GM18907 (cell line): ENCODE results near the gene TULP3.

Source experiments
- ATAC-seq: cut with Tn5 transposase; IDR thresholded peaks from one replicate; pipeline ENCODE4 v1.9.1; 2021; ENCODE audit warnings: mild to moderate bottlenecking, moderate library complexity; ENCODE audit not compliant: unreplicated experiment

Gene TULP3

DNA sequence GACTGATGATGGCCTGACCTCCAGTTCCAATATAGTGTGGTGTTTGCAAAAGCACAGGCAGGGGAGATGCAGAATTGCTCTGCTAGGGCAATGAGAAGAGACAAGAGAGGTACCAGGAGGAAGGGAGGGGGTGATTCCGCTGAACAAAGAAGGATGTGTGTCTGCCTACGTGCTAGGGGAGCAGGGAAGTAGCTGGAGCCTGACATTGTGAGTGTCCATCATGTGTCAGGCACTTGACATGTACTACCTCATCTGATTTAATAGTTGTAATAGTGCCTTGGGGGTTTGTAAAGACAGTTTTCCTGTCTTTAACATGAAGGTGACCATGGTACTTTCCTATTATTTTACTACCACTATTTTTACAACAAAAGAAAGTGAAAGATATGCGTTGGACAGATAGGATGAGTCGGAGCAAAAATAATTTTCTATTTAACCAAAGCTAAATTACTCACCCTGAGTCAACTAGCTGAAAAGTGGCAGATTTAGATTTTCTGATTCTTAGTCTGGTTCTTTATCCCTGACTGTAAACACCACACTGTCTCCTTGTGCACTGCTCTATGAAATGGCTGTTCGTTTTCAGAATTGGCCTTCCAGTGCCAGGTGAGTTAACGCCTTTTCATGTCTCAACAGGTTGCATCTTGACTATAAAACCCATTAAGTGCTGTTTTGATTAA, 34.8 kb downstream of the TULP3 start:
- ATAC-seq, result no peak

DNA sequence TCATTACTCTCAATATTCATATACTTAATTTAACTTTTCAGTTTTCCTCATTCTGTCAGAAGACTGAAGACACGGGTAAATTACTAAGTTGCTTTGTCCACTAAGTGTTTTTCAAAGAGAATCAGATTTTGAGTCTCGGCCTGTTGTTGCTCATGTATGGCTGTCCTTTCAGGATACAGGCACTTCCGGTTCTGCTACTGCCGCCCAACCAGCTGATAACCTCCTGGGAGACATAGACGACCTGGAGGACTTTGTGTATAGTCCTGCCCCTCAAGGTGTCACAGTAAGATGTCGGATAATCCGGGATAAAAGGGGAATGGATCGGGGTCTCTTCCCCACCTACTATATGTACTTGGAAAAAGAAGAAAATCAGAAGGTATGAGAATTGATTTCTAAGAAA, 40.2 kb downstream of the TULP3 start:
- no peak for ATAC-seq

DNA sequence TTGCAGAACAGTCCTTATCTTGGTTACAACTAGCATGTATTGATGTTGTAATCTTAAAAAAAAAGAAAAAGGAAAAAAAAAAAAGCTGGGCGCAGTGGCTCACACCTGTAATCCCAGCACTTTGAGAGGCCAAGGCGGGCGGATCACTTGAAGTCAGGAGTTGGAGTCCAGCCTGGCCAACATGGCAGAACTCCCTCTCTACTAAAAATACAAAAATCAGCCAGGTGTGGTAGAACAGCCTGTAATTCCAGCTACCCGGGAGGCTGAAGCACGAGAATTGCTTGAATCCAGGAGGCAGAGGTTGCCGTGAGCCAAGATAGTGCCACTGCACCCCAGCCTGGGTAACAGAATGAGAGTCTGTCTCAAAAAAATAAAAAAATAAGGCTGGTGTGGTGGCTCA, 42.9 kb downstream of the TULP3 start:
- ATAC-seq, result no peak

DNA sequence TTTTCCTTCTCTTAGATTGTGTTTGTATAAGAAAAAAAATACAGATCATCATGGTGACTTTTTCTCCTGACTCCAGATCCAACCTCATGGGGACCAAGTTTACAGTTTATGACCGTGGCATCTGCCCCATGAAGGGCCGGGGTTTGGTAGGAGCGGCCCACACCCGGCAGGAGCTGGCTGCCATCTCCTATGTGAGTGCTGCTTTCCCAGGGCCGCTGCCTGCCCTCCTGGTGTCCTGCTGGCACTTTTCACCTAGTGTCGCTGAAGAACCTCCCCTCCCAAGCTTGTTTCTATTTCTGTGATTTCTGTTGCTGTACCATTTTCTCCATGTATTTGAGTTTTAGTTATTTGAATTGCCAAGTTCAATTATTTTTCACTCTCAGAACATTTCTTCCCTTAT, 43.7 kb downstream of the TULP3 start:
- no peak for ATAC-seq

DNA sequence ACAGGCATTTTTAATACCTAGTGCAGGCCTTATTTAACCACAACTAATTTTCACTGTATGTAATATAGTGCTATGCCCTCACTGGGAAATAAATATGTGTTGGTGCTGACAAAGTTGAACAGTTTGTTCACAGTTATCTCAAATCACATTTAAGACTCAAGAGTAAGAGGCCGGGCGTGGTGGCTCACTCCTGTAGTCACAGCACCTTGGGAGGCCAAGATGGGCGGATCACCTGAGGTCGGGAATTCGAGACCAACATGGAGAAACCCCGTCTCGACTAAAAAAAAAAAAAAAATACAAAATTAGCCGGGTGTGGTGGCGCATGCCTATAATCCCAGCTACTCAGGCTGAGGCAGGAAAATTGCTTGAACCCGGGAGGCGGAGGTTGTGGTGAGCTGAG, 45.6 kb downstream of the TULP3 start:
- ATAC-seq, result no peak

DNA sequence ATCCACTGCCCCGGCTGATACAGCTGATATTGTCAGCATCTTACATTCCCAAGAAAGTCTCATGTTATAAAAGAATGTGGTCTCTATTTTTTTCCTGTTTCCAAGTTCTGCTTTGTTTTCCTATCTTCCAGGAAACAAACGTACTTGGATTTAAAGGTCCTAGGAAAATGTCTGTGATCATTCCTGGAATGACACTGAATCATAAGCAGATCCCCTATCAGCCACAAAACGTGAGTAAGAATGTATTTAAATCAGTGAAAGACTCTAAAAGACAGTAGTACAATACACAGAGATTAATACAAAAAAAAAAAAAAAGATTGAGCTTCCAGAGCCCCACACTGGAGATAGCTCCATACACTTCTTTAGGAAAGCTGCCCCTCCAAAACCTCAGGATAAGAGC, 46.8 kb downstream of the TULP3 start:
- no peak for ATAC-seq

DNA sequence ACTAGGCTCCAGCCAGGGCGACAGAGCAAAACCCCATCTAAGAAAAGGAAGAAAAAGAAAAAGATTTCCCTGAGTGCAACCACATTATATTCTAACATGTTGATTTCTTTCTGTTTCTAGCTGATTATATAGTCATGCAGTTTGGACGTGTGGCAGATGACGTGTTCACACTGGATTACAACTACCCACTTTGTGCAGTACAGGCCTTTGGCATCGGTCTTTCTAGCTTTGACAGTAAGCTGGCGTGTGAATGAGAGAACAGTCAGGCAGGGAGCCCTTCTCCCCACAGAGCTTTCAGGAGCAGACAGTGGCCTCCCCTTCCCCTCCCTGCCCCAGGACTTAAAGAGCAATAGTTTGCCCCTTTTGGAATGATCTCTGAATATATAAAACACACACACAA, 48.5 kb downstream of the TULP3 start:
- ATAC-seq, result no peak

DNA sequence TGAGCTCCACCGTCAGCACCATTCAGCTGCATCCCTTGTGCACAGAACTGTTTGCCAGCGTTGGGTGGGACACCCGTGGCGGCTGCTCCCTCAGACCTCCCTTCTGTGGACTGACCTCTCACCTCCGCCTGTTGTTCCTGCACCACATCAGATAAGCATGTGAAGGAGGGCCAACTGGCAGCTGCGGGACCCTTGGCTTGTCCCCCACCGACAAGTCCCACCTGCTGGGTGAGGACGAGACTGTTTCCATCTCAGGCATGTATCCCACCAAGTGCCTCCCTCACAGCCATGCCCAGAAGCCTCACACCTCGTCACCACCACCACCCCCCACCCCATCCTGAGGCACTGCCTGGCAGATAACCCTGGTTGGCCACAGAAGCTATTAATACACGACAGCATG, 49.9 kb downstream of the TULP3 start:
- no peak for ATAC-seq

DNA sequence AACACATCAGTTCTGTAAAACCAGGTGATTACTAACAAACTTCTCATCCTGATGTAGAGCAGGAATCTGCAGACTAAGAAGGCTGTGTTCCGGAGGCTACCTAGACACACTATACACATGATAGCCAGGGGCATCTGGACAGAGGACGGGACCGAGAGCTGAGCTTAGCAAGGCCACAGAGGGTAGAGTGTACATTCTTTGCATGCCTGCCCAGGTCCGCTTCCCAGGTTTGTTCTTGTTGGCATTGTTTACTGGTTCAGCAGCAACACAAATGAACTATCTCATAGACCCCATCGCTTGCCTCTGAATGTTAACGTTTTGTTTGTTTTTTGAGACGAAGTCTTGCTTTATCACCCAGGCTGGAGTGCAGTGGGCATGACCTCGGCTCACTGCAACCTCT, 50.8 kb downstream of the TULP3 start:
- no peak for ATAC-seq

DNA sequence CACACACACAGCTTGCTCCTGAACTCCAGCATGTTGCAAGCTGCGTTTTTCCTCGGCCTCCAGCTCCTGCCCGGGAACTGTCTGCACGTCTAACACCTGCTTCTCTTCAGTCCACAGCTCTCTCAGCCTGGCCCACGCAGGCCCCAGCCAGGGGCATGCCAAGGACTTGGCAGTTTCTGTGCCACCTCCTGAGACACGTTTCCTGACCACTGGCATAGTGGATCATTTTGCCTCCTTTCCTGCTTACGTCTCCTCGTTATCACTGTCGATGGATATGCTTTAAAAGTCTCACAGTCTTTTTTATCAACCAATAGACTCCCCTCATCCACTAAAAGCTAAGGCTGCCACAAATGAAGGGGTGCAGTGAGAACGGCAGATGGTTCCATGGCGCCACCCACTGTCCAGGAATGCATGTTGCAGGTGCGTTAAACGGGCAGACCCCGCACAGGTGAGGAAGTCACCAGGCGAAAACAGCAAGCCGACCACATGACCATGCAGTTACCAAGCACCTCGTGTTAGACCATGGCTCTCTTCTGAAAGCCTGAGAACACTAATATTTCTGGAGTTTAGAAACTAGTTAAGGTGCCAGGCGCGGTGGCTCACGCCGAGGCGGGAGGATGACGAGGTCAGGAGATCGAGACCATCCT, 53.8 kb downstream of the TULP3 start:
- no peak for ATAC-seq

DNA sequence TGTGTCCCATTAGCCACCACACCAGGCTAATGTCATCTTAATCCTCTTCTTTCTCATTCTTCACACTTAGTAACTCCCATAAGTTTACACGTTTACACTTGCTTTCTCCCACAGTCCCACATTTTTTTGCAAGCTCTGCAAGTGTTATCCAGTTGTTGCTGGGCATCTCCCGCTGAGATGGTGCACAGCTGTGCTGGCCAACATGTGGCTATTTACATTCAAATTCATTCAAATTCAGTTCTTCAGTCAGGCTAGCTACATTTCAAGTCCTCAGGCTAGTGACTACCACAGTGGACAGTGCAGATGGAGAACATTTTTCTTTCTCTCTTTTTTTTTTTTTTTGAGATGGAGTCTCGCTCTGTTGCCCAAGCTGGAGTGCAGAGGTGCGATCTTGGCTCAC, 58.7 kb downstream of the TULP3 start:
- no peak for ATAC-seq

DNA sequence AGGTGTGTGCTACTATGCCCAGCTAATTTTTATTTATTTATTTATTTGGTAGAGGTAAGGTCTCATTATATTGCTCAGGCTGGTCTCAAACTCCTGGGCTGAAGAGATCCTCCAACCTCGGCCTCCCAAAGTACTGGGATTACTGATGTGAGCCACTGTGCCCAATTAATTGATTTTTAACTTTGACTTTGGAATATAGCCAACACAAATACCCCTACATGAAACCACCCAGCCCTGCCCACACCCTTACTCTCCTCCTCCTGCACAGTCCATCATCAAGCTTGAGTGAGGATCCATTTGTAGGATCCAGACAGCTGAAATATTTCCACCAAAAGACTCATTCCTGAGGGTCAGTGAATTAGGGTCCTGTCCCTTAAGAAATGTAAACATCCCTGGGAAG, 65.2 kb downstream of the TULP3 start:
- ATAC-seq, result no peak

DNA sequence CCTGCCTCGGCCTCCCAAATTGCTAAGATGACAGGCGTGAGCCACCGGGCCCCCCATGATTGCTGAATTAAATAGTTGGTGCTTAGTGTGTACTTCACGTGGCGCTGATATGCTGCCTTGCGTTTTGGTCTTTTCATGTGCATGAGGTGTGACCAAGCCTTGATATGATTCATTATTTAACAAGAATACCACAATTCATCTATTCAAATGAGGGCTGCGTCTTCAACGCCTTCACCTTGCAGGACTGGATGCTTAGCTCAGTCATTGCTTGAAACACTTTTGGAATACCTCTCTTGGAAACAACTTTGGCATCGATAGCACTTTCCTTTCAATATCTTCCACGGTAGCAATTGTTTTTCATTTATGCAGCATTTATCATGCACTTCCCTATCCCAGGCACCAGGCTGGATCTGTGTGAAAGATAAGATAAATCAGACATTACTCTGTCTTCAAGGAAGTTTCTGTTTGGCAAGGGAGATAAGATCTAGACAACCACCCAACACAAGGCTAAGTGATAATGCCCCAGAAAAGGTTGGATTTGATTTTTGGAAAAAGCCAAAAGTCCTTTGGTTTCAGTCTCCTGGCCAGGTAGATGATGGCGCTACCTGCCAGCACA, 67.2 kb downstream of the TULP3 start:
- no peak for ATAC-seq

DNA sequence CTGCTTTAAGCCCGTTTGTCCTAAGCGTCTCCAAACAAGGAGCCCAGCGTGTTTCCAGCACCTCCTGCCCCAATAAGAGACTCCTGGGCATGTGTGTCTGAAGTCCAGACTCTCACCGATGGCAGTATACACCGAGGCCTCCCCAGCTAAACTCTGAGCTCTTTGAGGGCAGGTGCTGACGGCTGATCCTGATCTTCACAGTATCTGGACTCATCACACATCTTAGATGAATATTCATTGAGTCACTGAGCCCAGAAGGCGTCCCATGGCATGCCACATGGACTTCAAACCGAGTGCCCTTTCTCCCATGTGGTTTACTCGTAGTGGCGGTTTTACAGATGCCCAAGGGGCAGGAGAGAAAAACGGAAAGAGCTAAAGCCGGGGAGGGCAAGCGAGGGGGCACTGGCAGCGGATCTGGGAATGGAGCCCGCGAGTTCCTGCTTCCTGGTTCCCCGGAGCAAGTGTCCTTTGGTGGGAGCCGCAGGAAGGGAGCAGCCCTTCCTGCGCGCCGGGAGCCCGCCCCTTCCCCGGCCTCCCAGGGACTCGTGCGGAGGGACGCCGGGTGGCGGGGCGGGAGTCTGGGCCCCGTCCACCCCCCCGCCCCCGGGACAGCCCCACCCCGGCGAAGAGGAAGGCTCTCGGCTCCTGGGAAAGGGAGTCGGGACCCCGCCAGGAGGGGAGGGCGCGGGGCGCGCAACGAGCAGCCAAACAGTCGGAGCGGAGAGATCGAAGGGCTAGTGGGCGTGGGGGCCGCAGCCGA, 67.9 kb downstream of the TULP3 start:
- no peak for ATAC-seq

DNA sequence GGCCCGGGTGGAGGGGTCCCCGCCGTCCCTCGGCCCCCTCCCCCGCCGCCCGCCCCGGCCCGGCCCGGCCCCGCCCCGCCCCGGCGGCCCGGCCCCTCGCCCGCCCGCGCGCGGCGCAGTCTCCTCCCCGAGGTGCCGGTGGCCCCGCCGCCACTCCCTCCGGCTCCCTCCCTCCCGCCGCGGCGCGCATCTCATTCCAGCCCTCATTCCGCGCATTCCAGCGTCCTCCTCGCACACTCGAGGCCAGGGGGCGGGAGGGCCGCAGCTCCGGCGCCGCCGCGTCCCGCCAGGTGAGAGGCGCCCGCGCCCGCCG, 68.5 kb downstream of the TULP3 start, which contains the start of gene TEAD4:
TEAD4 (plus strand) TSS at position 206 of the 313 bp plus-strand sequence.
- ATAC-seq, result no peak

DNA sequence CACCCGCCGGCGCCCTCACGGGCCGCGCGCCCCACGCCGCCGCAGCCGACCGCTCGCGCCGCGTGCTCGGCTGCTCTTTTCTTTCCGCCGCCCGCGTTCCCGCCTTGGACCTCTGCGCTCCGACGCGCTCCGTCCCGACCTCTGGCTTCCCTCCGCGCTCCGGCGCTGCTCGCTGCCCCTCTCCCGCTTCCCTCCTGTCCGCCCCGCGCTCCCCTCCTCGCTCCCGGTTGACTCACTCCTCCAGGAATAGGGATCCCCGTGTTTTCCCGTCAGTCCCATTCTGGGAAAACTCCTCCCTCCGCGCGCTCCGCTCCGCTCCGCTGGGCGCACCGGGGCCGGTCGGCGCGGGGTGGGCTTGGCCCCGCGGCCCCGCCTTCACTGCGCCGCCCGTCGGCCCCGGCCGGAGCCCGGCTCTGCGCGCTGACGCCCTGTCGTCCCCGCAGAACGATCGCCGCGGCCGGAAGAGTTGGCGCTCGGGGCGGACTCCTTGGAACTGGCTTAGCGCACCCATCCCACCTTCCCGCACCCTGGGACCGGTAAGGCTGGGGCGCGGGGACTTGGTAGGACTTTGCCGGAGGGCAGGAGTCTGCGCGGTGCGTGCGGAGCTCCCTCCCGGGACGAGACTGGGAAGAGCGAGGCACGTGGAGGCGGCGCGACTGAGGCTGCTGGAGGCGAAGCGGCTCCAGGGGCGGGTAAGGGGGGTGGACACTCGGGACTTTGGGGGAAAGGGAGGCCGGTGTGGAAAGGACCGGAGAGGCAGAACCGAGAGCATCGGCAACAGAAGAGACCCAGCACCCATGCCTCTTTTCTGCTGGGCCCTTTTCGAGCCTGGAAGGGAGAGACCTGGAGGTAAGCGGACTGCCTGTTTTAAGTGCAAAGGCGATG, 69.1 kb downstream of the TULP3 start:
- no peak for ATAC-seq

DNA sequence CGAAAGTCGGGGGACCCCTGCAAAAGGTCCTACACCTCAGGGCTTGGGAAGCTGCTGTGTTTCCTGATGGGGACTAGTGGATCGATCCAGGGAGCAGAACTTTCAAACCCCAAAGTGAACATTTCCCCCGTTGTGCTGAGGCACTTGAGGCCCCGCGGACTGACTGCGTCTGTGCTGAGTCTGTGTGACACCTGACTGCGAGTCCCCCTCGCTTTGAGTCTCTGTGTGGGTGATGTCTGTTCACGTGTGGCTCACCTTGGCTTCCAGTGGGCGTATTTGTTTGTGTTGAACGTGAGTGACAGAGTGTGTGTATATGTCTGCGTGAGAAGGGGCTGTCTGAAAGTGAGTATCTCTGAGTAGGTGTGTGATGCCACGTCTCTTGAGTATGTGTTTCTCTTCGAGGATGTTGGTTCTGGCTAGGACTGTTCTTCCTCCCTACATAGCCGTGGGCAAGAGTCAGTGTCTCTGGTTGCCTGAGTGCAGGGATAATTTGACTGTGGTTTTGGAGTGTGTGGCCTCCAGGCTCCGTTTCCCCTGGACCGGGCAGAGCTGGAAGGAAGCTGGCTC, 69.8 kb downstream of the TULP3 start:
- no peak for ATAC-seq

DNA sequence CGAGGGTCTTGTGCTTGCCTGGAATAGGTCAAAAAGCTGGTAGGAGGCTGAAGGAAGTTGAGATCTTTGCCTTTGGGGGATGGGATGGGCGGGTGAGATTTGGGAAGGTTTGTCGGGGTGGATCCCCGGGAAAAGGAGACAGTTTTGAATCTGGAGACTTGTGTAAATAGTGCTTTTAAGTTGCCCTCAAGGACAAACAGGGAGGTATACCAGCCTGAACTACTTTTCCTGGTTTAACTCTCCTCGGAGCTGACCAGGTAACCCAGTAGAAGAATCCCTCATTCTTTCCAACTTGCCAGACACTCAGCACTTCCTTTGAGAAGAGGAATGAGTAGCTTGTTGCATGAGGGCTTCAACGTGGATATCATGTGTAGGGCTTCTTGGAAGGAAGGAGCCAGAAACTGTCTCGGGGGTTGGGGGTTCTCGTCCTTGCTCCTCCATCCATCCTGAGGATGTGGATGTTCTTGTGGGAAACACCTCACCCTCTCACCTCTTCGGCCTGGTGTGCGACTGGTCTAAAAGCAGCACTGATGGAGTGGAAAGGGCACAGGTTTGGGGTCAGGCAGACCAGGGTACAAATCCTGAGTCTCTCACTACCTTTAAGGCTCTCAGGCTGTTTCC, 70.4 kb downstream of the TULP3 start:
- ATAC-seq, result no peak

DNA sequence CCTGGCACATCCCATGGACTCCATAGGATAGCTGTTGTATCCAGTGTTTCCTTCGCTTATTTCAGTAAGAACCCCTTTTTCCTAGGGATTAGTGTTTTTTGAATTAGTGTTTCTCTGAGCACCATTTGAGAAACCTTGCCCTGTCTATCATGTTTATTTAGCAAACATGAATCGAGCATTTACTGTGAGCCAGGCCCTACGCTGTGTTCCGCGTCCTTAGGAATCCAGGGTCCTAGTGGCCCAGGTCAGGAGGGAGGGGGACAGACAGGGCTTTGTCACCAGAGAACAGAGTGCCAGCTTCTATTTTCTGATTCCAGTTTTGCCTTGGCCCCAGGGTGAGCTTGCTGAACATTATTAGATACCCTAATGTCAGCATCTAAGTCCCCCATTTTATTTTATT, 71.0 kb downstream of the TULP3 start:
- ATAC-seq, result no peak

DNA sequence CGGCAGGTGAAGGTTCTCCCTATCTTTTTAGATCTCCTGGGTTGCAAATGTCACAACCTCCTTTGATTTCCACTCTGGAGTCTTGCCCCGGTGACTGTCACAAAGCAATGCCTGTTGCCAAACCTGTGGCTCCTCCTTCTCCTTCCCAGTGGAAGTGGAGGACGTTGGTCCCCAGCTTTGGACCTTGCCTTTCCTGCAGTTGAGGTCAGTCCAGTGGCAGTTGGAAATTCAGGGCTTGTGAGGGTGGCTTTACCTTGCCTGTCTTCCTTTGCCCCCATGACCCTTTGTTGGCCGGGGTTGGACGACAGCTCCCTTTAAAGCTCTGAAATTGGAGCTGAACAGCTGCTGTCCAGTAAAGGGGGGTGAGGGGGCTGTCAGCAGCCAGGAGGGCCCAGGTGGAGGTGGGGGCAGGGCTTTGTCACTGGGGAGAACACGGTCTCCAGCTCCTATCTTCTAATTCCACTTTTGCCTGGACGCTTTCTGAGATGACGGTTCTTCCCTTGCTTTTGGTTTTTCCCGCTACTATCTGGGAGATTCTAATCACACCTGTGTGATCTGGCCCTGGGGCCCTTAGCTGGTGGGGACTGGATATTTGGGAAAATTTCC, 72.6 kb downstream of the TULP3 start:
- ATAC-seq, result no peak
